HCT116 (cell line): ENCODE results near the gene SPEM1. TPM values are rescaled to one million over a fixed set of nuclear protein-coding genes. Genes with fewer than 3 reads are reported as not detected.
A peak's percentile ranks its signal among the peaks of the same experiment; 100 is the strongest.

Source experiments
- ATAC-seq: fragments of 200-7000 bp; cut with Tn5 transposase; 2 replicates; pipeline ENCODE4 v1.9.1; 2020; ENCODE audit warnings: mild to moderate bottlenecking, moderate library complexity
- BruUV-seq: library from RNA; stranded (reverse); fragments of 400-500 nt; replicated peaks from 2 replicates; lab custom pipeline; 2021; lab: Mats Ljungman, UMichigan
- CTCF ChIA-PET: fragments of 300-600 bp; sonication (Branson Sonifier 250); formaldehyde crosslinking; loops from one replicate; lab custom pipeline; 2021; ENCODE audit warnings: antibody characterized with exemption; lab: Charles Lee
- POLR2A ChIA-PET: fragments of 300-600, 350-600 bp; sonication (Branson Sonifier 250); formaldehyde crosslinking; loops from one replicate; lab custom pipeline; 2021; ENCODE audit warnings: antibody characterized with exemption; lab: Charles Lee
- RAD21 ChIA-PET, 2 experiments: fragments of 300-600 bp; sonication (Branson Sonifier 250); formaldehyde crosslinking; loops; one replicate each; lab custom pipeline; 2023; ENCODE audit warnings: low total read pairs in 2 of 2; ENCODE audit not compliant: uncharacterized antibody in 2 of 2, unreplicated experiment in 2 of 2, low non-redundant PET in 1 of 2; lab: Charles Lee
- DNase-seq: peaks from one replicate; pipeline ENCODE4 v3.0.0-alpha.2; 2010; ENCODE audit warnings: low read depth, low spot score
- H2AFZ ChIP-seq: fragments of 200-600 bp; shearing (Covaris generic), sonication (generic); 2 replicates; pipeline ENCODE4 v1.6.1; 2017; ENCODE audit warnings: low read depth, mixed run types, mixed read lengths, antibody characterized with exemption, low read length; ENCODE audit not compliant: poor library complexity, severe bottlenecking
- H3K27ac ChIP-seq: 2 replicates; pipeline ENCODE4 v1.5.1; 2012; ENCODE audit warnings: low read depth, low read length
- H3K27me3 ChIP-seq: fragments of 200-600 bp; sonication (generic); 2 replicates; pipeline ENCODE4 v1.6.1; 2016; ENCODE audit warnings: mixed run types, low read length, mixed read lengths; ENCODE audit not compliant: insufficient read depth
- H3K36me3 ChIP-seq, 2 experiments: fragments of 200-500 bp in 1 of 2; fragments of 200-600 bp in 1 of 2; sonication (Bioruptor generic) in 1 of 2; sonication (generic) in 1 of 2; 2 replicates each; pipeline versions ENCODE4 v1.5.1 to v1.6.1; 2014 to 2016; ENCODE audit warnings: low read length in 2 of 2, inconsistent platforms in 1 of 2, mixed read lengths in 1 of 2, mixed run types in 1 of 2; ENCODE audit not compliant: insufficient read depth in 2 of 2, control insufficient read depth in 1 of 2
- H3K4me1 ChIP-seq, 2 experiments: fragments of 200-600 bp in 1 of 2; sonication (generic) in 1 of 2; 2 replicates each; pipeline versions ENCODE4 v1.5.1 to v1.6.1; 2012 to 2017; ENCODE audit warnings: low read length in 2 of 2, inconsistent platforms in 1 of 2, mild to moderate bottlenecking in 1 of 2, mixed read lengths in 1 of 2, mixed run types in 1 of 2, moderate library complexity in 1 of 2; ENCODE audit not compliant: insufficient read depth in 2 of 2, control insufficient read depth in 1 of 2
- H3K4me2 ChIP-seq: fragments of 200-600 bp; sonication (generic); 2 replicates; pipeline ENCODE4 v1.6.1; 2017; ENCODE audit warnings: mixed run types, low read length, mixed read lengths
- H3K4me3 ChIP-seq, 2 experiments: fragments of 200-600 bp in 1 of 2; sonication (generic) in 1 of 2; replicated peaks in 1 of 2; 2 replicates each; pipeline ENCODE4 v1.5.1; 2011 to 2016; ENCODE audit warnings: low read length in 2 of 2, control low read depth in 1 of 2, low read depth in 1 of 2, mild to moderate bottlenecking in 1 of 2, mixed read lengths in 1 of 2, mixed run types in 1 of 2
- H3K79me2 ChIP-seq: fragments of 200-600 bp; sonication (generic); 2 replicates; pipeline ENCODE4 v1.6.1; 2017; ENCODE audit warnings: mild to moderate bottlenecking, mixed run types, low read length, moderate library complexity, mixed read lengths; ENCODE audit not compliant: insufficient read depth
- H3K9ac ChIP-seq: fragments of 200-600 bp; sonication (generic); 2 replicates; pipeline ENCODE4 v1.6.1; 2016; ENCODE audit warnings: low read length, mixed read lengths
- H3K9me2 ChIP-seq: fragments of 200-600 bp; sonication (generic), shearing (Covaris generic); 2 replicates; pipeline ENCODE4 v1.6.1; 2017; ENCODE audit warnings: mixed run types, mild to moderate bottlenecking, moderate library complexity; ENCODE audit not compliant: insufficient read depth
- H3K9me3 ChIP-seq, 2 experiments: fragments of 200-500 bp in 1 of 2; fragments of 200-600 bp in 1 of 2; sonication (Bioruptor generic) in 1 of 2; sonication (generic) in 1 of 2; 2 replicates each; pipeline ENCODE4 v1.6.1; 2014 to 2017; ENCODE audit warnings: low read length in 2 of 2, mixed read lengths in 2 of 2, inconsistent platforms in 1 of 2, low read depth in 1 of 2, mild to moderate bottlenecking in 1 of 2, mixed run types in 1 of 2, moderate library complexity in 1 of 2; ENCODE audit not compliant: control insufficient read depth in 1 of 2, insufficient read depth in 1 of 2
- H4K20me1 ChIP-seq: fragments of 200-600 bp; sonication (generic), shearing (Covaris generic); 2 replicates; pipeline ENCODE4 v1.6.1; 2017; ENCODE audit warnings: mixed run types, mild to moderate bottlenecking, moderate library complexity; ENCODE audit not compliant: insufficient read depth
- CBX3 ChIP-seq: IDR thresholded peaks from 2 replicates; pipeline ENCODE4 v1.6.1; 2012; ENCODE audit warnings: low read depth
- EGR1 ChIP-seq: IDR thresholded peaks from 2 replicates; pipeline ENCODE4 v1.6.1; 2012; ENCODE audit warnings: low read depth
- ELF1 ChIP-seq: IDR thresholded peaks from 2 replicates; pipeline ENCODE4 v1.6.1; 2012; ENCODE audit warnings: low read depth, borderline replicate concordance
- EZH2 ChIP-seq: fragments of 200-600 bp; sonication (generic); IDR thresholded peaks from 2 replicates; pipeline ENCODE4 v1.6.1; 2017; ENCODE audit warnings: antibody characterized with exemption, mixed run types
- EZH2phosphoT487 ChIP-seq: fragments of 200-600 bp; IDR thresholded peaks from 2 replicates; pipeline ENCODE4 v1.6.1; 2018; ENCODE audit warnings: antibody characterized with exemption, borderline replicate concordance
- FOSL1 ChIP-seq: IDR thresholded peaks from 2 replicates; pipeline ENCODE4 v1.6.1; 2012; ENCODE audit warnings: low read depth
- POLR2A ChIP-seq: IDR thresholded peaks from 2 replicates; pipeline ENCODE4 v1.7.0; 2011; ENCODE audit warnings: borderline replicate concordance; ENCODE audit not compliant: insufficient read depth, insufficient read length; ENCODE audit errors: extremely low read depth
- POLR2AphosphoS5 ChIP-seq: IDR thresholded peaks from 2 replicates; pipeline ENCODE4 v1.6.1; 2011; ENCODE audit warnings: mild to moderate bottlenecking, low read depth, low read length, moderate library complexity
- RAD21 ChIP-seq: IDR thresholded peaks from 2 replicates; pipeline ENCODE4 v1.6.1; 2012; ENCODE audit warnings: low read depth, mild to moderate bottlenecking
- SIN3A ChIP-seq: IDR thresholded peaks from 2 replicates; pipeline ENCODE4 v1.6.1; 2012; ENCODE audit warnings: low read depth
- SP1 ChIP-seq: IDR thresholded peaks from 2 replicates; pipeline ENCODE4 v1.6.1; 2012; ENCODE audit warnings: low read depth
- SRF ChIP-seq: IDR thresholded peaks from 2 replicates; pipeline ENCODE4 v1.6.1; 2012; ENCODE audit warnings: low read depth
- YY1 ChIP-seq: IDR thresholded peaks from 2 replicates; pipeline ENCODE4 v1.6.1; 2011; ENCODE audit warnings: low read length, low read depth, moderate library complexity, mild to moderate bottlenecking; ENCODE audit not compliant: insufficient replicate concordance; ENCODE audit errors: extremely low read depth
- ZFX ChIP-seq: fragments of 450-650 bp; IDR thresholded peaks from 2 replicates; pipeline ENCODE4 v1.6.1; 2017
- ZNF274 ChIP-seq: fragments of 200-500 bp; sonication (Bioruptor generic); IDR thresholded peaks from 2 replicates; pipeline ENCODE4 v1.6.1; 2014; ENCODE audit warnings: mild to moderate bottlenecking, low read depth, low read length, inconsistent platforms
- intact Hi-C: fragments of 100-400 bp; cut with micrococcal nuclease; formaldehyde crosslinking; loops from 2 replicates; pipeline ENCODE4 v1.10.0; 2022
- total RNA-seq: library from RNA; stranded (reverse); gene quantifications from one replicate; pipeline ENCODE4 v1.2.1, GENCODE V29; 2021; ENCODE audit not compliant: unreplicated experiment
- TF ChIP-seq, protein P1 (sequence below): IDR thresholded peaks from 2 replicates; pipeline ENCODE4 v1.6.1; 2012
- TF ChIP-seq, protein P2 (sequence below): IDR thresholded peaks from 2 replicates; pipeline ENCODE4 v1.6.1; 2011; ENCODE audit warnings: mild to moderate bottlenecking, low read length, moderate library complexity; ENCODE audit not compliant: insufficient replicate concordance; ENCODE audit errors: extremely low read depth
- TF ChIP-seq, protein P3 (sequence below): IDR thresholded peaks from 2 replicates; pipeline ENCODE4 v1.6.1; 2012; ENCODE audit warnings: low read depth
- TF ChIP-seq, protein P4 (sequence below): IDR thresholded peaks from 2 replicates; pipeline ENCODE4 v1.6.1; 2012

Gene SPEM1
- total RNA-seq, 1 experiment from 2014 or later: 0.32 TPM

DNA sequence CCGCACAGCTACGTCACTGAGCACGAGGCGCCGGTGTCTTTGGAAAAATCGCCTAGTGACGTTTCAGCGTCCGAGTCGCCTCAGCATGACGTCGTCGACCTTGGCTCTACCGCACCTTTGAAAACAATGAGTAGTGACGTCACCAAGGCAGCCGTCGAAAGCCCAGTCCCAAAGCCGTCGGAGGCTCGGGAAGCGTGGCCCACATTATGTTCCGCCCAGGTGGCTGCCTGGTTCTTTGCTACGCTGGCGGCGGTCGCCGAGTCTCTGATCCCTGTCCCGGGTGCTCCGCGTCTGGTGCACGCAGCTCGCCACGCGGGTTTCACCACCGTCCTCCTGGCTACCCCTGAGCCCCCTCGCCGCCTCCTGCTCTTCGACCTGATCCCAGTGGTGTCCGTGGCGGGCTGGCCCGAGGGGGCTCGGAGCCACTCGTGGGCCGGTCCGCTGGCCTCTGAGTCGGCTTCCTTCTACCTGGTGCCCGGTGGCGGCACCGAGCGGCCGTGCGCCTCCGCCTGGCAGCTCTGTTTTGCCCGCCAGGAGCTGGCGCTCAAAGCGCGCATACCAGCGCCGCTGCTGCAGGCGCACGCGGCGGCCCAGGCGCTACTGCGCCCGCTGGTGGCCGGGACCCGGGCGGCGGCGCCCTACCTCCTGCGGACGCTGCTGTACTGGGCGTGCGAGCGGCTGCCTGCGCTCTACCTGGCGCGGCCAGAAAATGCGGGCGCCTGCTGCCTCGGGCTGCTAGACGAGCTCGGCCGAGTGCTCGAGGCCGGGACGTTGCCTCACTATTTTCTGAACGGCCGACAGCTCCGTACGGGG lies 16.6 kb downstream of the SPEM1 start:
- Histone ChIP-seq H3K36me3 (no peaks in the 10 kb centered on the region), H3K4me3 (peak overlapping the region; percentile 69 to 85), H3K9ac (peak overlapping the region; percentile 77), H4K20me1 (no peaks in the 10 kb centered on the region), H3K79me2 (no peaks in the 10 kb centered on the region), H3K4me2 (peak overlapping the region; percentile 99), H3K9me2 (no peaks in the 10 kb centered on the region), H2AFZ (no peak overlapping the region), H3K4me1 (peaks cover 13 to 32% of the 10 kb centered on the region in 2 experiments), H3K27ac (peak overlapping the region; percentile 95), H3K9me3 (no peaks in the 10 kb centered on the region; a peak in 1 of 4 replicates), H3K27me3 (no peaks in the 10 kb centered on the region)
- ATAC-seq (peak; percentile 71), DNase-seq (peak; percentile 79)
- POLR2A ChIA-PET: interaction anchor here (0.7 to 2.9 kb wide), 11 partner anchors 8 to 250 kb away, joined by 3 to 33 read pairs (median 4); partner anchors contain the start of genes CHRNB1, POLR2A, SLC2A4 and SPEM2
- RAD21 ChIA-PET: interaction anchor here in 1 of 2 experiments (1.0 to 2.4 kb wide), 2 partner anchors 81 to 156 kb away, joined by 3 to 6 read pairs; partner anchors contain the start of gene SLC2A4
- BruUV-seq: no TSS peak
- intact Hi-C loops: loop anchor here (1.0 to 10.0 kb wide), 6 partner anchors 42 to 250 kb away; partner anchors contain the start of genes CLDN7, PLSCR3, POLR2A and SENP3
- CTCF ChIA-PET: interaction anchor here (0.8 to 3.4 kb wide), 15 partner anchors 8 to 251 kb away, joined by 3 to 28 read pairs (median 4); partner anchors contain the start of genes CHRNB1, PLSCR3, SENP3 and TMEM256
- TF ChIP-seq SRF (no peak), EGR1 (no peak), CBX3 (no peak), POLR2AphosphoS5 (peak; percentile 63), SIN3A (peak; percentile 48; the same call in 1 of the 2 replicates), ZNF274 (no peak), EZH2phosphoT487 (no peak), FOSL1 (no peak), RAD21 (peak; percentile 88), SP1 (no peak; the same call in 1 of the 2 replicates), POLR2A (no peak), ELF1 (no peak), EZH2 (no peak), ZFX (peak; percentile 28; the same call in 1 of the 2 replicates), YY1 (peak; percentile 72)
- TF ChIP-seq, protein P1, sequence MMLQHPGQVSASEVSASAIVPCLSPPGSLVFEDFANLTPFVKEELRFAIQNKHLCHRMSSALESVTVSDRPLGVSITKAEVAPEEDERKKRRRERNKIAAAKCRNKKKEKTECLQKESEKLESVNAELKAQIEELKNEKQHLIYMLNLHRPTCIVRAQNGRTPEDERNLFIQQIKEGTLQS: no peak
- TF ChIP-seq, protein P2, sequence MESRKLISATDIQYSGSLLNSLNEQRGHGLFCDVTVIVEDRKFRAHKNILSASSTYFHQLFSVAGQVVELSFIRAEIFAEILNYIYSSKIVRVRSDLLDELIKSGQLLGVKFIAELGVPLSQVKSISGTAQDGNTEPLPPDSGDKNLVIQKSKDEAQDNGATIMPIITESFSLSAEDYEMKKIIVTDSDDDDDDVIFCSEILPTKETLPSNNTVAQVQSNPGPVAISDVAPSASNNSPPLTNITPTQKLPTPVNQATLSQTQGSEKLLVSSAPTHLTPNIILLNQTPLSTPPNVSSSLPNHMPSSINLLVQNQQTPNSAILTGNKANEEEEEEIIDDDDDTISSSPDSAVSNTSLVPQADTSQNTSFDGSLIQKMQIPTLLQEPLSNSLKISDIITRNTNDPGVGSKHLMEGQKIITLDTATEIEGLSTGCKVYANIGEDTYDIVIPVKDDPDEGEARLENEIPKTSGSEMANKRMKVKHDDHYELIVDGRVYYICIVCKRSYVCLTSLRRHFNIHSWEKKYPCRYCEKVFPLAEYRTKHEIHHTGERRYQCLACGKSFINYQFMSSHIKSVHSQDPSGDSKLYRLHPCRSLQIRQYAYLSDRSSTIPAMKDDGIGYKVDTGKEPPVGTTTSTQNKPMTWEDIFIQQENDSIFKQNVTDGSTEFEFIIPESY: no peak
- TF ChIP-seq, protein P3, sequence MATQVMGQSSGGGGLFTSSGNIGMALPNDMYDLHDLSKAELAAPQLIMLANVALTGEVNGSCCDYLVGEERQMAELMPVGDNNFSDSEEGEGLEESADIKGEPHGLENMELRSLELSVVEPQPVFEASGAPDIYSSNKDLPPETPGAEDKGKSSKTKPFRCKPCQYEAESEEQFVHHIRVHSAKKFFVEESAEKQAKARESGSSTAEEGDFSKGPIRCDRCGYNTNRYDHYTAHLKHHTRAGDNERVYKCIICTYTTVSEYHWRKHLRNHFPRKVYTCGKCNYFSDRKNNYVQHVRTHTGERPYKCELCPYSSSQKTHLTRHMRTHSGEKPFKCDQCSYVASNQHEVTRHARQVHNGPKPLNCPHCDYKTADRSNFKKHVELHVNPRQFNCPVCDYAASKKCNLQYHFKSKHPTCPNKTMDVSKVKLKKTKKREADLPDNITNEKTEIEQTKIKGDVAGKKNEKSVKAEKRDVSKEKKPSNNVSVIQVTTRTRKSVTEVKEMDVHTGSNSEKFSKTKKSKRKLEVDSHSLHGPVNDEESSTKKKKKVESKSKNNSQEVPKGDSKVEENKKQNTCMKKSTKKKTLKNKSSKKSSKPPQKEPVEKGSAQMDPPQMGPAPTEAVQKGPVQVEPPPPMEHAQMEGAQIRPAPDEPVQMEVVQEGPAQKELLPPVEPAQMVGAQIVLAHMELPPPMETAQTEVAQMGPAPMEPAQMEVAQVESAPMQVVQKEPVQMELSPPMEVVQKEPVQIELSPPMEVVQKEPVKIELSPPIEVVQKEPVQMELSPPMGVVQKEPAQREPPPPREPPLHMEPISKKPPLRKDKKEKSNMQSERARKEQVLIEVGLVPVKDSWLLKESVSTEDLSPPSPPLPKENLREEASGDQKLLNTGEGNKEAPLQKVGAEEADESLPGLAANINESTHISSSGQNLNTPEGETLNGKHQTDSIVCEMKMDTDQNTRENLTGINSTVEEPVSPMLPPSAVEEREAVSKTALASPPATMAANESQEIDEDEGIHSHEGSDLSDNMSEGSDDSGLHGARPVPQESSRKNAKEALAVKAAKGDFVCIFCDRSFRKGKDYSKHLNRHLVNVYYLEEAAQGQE: no peak
- TF ChIP-seq, protein P4, sequence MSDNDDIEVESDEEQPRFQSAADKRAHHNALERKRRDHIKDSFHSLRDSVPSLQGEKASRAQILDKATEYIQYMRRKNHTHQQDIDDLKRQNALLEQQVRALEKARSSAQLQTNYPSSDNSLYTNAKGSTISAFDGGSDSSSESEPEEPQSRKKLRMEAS: peak; percentile 94
